Activated T-cell treated with anti-CD3 and anti-CD28 coated beads for 48 hours (primary cell): ENCODE measurements around the gene IL1RL1.

ENCODE experiments used
- DNase-seq: peaks from one replicate; pipeline ENCODE4 v3.0.0-alpha.2; 2020; ENCODE audit warnings: low read depth

The IL1RL1 gene

DNA sequence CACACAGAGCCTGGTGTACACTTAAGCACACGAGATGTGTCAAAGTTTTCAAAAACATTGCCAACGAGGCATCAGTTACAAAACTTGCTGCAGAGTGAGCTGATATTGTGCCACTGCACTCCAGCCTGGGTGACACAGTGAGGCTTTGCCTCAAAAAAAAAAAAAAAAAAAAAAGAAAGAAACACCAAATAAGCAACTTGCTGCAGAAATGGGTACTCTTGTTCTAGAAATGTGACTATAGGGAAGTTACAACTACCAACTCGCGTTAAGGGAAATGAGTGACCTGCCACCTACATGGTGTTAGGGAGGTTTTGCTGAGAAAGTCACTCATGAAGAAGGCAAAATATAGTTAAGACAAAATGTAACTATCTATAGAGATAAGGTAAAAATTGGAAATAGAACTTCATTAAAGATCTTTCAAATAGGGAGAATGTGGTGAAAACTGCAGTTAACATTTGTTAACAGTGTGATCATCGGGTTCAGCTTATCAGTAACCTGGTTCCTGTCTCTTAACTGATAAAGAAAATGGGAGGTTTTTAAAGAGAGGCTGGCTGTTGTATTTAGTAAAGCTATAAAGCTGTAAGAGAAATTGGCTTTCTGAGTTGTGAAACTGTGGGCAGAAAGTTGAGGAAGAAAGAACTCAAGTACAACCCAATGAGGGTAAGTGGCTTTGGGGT, at the start of gene IL1RL1:
Gene IL1RL1, plus strand, starts transcription at position 600 of the 677 bp plus-strand sequence. CDS start 26,702 bp downstream, outside the sequence.
- no peak for DNase-seq

DNA sequence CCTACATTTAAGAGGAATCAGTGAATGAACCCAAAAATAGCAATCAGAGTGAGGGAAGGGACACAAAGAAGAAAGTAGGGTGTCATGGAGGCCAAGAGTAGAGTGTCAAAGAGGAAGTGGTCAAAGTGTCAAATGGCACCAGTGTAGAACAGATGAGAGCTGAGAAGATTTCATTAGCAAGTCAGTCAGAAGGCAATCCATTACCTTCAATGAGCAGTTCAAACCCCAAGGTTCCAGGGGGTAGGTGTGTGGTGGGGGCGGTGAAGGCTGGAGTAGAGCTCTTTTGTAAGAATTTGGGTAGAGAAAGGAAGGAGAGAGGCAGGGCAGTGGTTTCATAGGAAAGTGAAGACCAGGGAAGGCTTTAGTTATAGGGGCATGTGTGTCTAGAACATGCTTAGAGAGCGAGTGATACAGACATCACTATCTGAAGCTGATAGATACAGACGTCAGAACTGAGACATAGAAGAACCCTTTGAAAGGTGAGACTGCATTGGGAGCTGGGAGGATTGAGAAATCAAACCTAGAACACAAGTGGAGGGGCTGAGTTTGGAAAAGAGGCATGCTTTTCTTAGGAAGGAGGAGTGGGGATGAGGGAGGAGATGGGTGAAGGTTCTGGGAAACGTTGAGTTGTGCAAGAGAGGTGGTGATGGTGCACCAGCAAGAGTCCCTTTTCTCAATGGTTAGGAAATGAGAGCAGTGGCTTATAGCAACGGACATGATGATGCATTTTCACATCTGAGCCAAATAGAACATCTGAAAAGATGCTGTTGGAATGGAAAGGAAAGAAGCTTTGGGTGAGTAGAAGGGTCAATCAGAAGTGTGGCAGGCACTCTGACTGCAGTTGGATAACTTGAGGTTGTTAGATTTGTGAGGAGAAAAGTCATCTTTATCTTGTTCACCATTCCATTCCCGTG, 48.9 kb upstream of the IL1RL1 start:
- DNase-seq, result no peak

GRCh38 chr2:102264952-102265351, 46.4 kb upstream of the IL1RL1 start:
- DNase-seq, result no peak

- no peak for DNase-seq
Observed at GRCh38 chr2:102266204-102266603, 45.2 kb upstream of the IL1RL1 start.

- no peak for DNase-seq
Observed at GRCh38 chr2:102267774-102268173, 43.6 kb upstream of the IL1RL1 start.

DNA sequence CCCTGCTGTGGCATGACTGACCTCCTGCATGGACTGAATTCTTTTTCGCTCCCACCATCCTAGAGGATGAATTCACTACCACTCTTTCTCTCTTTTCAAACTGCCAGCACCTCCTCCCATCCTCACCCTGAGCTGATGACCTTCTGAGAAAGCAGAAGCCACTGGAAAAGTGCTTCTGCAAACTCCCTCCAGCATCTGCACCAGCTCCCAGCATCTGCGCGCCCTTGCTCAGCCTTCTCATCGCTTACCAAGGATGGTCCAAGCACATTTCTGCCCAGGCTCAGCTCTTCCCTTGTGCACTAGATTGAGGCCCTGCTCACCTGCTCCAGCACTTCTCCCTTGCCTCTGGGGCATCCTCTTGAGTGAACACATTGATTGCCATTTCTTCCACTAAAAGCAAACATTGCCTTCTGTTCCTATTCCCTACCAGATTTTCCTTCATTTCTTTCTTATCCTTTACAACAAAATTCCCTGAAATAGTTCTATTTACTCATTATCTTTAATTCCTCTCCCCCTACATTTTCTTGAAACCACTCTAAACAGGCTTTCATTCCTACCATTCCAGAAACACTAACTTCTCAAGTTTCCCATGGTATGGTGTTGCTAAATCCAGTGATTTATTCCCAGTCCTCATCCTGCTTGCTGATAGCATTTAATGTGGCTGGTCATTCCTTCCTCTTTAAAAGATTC, 42.7 kb upstream of the IL1RL1 start:
- no peak for DNase-seq

- no peak for DNase-seq
Observed at GRCh38 chr2:102269200-102269524, 42.2 kb upstream of the IL1RL1 start.

DNA sequence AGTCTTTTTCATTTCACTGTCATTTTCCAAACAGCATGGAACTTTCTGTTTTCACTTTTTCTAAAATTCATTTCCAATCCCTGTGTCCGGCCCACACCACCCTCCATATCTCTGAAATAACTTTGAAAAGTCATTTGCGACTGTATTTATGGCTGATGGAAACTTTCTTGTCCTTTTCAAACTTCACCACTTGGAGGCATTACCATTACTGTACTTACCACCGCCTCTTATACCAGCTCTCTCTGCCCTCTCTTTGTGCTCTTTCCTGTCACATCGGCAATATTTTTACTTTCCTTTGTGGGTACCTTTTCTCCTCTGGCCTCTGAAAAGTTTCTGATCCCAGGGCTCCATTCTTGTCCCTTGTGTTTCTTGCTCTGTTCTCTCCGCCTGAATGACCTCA, 39.5 kb upstream of the IL1RL1 start:
- DNase-seq, result no peak

- no peak for DNase-seq
Observed at GRCh38 chr2:102273619-102274211, 37.6 kb upstream of the IL1RL1 start.

GRCh38 chr2:102276549-102277201, 34.7 kb upstream of the IL1RL1 start:
- DNase-seq, result no peak

GRCh38 chr2:102277202-102277700, 34.1 kb upstream of the IL1RL1 start:
- no peak for DNase-seq

DNA sequence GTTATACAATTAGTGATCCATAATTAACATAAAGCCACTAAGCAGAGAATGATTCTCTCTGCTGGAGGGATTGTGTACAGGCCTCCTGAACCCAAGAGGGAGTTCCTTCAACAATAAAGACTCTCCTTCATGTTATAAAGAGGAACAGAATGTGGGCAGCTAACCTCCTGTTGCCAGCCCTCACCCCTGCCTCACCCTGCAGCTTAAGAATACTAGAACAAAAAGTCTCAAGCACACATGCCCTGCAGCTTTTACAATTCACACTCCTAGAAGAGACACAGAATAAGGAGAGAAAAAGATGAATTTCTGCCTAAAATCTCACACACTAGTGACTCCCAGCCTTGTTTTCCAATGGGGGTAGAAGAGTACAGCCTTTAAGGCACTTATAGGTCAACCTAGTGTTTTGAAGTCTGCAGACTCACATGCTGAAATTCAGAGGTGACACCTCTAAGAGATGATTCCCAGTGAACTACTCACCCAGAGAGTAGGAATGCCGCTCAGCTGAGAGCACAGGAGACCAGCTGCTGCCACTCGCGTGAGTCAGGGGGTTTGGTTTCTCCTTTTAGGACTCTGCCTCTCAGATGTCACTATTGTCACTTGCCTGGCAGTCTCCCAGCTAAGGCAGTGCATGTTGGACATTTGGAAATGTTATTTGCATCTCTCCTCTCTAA, 32.5 kb upstream of the IL1RL1 start:
- no peak for DNase-seq

DNA sequence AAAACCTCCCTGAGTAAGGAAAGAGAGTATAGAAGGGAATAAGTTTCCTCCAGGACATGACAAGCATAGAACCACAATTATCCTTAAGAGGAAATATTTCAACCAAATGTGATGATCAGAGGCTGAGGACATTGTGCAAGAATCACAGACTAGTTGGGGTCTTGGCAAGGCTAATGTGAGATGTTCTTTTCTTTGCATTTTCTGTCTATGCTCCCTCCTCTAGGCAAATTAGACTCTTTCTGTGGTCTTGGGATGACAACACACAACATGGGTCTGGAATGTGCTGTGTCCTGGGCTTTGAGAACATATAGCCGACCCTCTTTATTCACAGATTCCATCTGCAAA, 32.0 kb upstream of the IL1RL1 start:
- no peak for DNase-seq

DNA sequence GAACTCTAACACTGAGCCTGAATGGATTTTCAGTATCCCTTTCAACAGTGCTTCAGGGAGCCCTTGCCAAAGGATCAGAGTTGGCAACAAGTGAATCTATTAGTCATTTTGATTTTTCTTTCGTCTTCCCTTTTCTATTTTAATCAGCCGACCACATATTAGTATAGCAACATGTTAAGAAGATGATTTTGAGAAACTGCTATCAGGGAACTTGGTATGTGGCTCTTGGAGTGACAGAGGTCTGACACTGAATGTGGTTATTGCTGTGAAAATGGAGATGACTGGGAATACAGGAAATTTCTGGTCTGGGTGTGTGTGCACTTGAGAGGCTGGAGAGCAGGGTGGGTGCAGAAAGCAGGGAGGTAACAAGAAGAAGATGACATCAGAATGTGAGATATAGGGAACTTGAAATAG, 28.7 kb upstream of the IL1RL1 start:
- DNase-seq, result no peak

- DNase-seq, result no peak
Observed at GRCh38 chr2:102283996-102284395, 27.4 kb upstream of the IL1RL1 start.

DNA sequence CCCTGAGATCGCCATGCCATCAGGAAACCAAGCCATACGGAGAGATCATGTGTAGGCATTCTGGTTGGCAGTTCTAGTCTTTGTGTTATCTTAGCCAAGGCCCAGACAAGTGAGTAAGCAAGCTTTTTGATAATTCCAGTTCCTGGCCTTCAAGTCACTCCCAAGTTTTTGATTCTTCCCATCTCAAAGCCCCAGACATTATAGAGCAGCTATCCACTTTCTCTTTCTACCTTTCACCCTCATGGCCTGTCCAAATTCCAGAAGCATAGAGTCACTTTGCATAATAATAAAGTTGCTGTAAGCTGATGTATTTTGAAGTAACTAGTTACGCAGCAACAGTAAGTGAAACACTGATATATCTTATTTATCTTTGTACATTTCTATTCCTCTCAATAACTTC, 26.8 kb upstream of the IL1RL1 start:
- DNase-seq, result no peak

DNA sequence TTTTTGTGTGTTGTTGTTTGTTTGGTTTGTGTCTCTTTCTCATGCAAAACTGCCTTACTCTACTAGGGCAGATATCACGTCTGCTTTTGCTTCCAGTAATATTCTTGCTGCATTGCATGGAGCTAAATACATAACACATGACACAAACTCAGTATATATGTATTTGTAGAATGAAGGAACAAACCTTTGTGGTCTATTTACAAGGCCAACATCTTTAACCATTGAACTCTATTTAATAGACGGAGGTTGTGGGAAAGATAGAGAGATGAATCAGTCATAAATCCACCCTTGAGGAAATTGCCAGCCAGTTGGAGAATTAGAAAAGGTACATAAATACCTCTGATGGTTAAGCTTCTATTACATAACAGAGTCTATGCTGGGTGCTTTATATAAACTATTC, 26.0 kb upstream of the IL1RL1 start:
- no peak for DNase-seq

- no peak for DNase-seq
Observed at GRCh38 chr2:102286041-102286440, 25.3 kb upstream of the IL1RL1 start.

- no peak for DNase-seq
Observed at GRCh38 chr2:102289129-102289528, 22.2 kb upstream of the IL1RL1 start.

DNA sequence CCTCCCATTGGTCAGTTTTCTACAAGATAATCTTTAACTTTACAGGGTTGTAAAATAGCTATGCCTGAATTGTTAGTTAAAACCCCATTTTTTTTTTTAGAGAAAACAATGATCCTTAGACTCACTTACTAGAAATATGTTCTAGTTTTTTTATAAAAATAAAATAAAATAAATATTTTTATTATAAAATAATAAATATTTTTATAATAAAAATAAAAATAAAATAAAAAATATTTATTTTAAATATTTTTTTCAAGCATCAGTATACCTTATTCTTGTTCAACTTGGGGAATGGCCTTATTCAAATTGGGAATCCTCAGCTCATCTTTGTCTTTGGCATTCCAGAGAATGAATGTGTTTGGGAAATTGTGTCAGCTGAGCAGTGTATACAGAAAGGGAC, 20.8 kb upstream of the IL1RL1 start:
- DNase-seq, result no peak

DNA sequence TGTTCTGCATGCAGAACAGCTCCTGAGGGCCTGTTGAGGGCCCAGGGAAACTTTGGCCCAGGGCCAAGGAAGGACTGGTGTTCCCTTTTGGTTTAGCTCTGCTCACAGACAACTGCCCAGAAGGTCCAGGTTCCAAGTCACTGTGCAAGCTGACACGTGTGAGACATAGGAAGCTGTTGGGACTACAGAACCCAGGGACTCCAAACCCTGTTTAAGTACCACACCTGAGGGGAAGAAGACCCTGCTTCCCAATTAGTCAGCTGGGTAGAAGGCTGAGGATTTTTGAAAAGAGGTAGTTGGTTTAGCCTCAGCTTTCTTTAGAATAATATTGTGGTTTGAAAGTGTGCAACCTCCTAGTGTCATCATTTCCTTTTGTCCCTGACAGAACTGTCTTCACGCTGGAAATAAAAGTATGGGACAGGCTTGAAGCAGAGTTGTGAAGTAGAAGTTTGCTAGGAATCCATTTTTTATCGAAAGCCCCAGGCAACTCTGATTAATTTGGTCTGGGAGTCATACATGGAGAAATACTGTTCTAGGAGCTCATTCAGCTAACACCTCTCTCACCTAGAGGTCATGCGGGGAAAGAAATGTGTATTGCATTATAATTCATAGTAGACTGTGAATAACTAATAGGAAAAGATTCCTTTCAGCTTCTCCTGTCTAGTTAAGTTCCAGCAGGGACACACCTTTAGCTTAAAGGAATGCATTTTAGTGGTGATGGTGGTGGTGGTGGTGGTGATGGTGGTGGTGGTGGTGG, 19.9 kb upstream of the IL1RL1 start:
- DNase-seq, result no peak
